Lung (tissue), 16 donors: Measurements from ENCODE around the gene DHX35. TPM values are rescaled to one million over a fixed set of nuclear protein-coding genes. Genes with fewer than 3 reads are reported as not detected.
A peak's percentile ranks its signal among the peaks of the same experiment; 100 is the strongest.

ENCODE experiments used
- ATAC-seq: fragments of 200-7000 bp; cut with Tn5 transposase; one replicate; pipeline ENCODE4 v1.9.1; 2020; ENCODE audit warnings: moderate number of reproducible peaks; ENCODE audit not compliant: insufficient read depth, low FRiP score
- DNase-seq, 3 donors: peaks; one replicate each; pipeline ENCODE4 v3.0.0-alpha.2; 2013 to 2017
- H3K27ac ChIP-seq, 2 donors: one replicate each; pipeline ENCODE4 v1.5.1; 2013; ENCODE audit warnings: mild to moderate bottlenecking in 2 of 2, moderate library complexity in 2 of 2, control low read depth in 1 of 2, inconsistent platforms in 1 of 2, low read depth in 1 of 2, low read length in 1 of 2
- H3K27me3 ChIP-seq, 3 donors: one replicate each; pipeline ENCODE4 v1.5.1; 2013; ENCODE audit warnings: low read length in 2 of 3; ENCODE audit not compliant: control insufficient read depth in 3 of 3, insufficient read depth in 3 of 3
- H3K36me3 ChIP-seq, 4 donors: one replicate each; pipeline ENCODE4 v1.5.1; 2013; ENCODE audit warnings: low read length in 4 of 4, mild to moderate bottlenecking in 1 of 4, moderate library complexity in 1 of 4; ENCODE audit not compliant: control insufficient read depth in 4 of 4, insufficient read depth in 4 of 4
- H3K4me1 ChIP-seq, 5 donors: one replicate each; pipeline ENCODE4 v1.5.1; 2013; ENCODE audit warnings: low read length in 5 of 5, mild to moderate bottlenecking in 2 of 5, moderate library complexity in 1 of 5; ENCODE audit not compliant: control insufficient read depth in 5 of 5, insufficient read depth in 5 of 5
- H3K4me3 ChIP-seq: one replicate; pipeline ENCODE4 v1.5.1; 2013; ENCODE audit warnings: mild to moderate bottlenecking, control low read depth, moderate library complexity
- H3K9ac ChIP-seq, 2 donors: one replicate each; pipeline ENCODE4 v1.5.1; 2013; ENCODE audit warnings: low read length in 2 of 2, control low read depth in 1 of 2; ENCODE audit not compliant: insufficient read depth in 1 of 2
- H3K9me3 ChIP-seq, 4 donors: one replicate each; pipeline ENCODE4 v1.5.1; 2013; ENCODE audit warnings: low read length in 3 of 4, mild to moderate bottlenecking in 1 of 4, moderate library complexity in 1 of 4; ENCODE audit not compliant: control insufficient read depth in 4 of 4, insufficient read depth in 3 of 4
- CTCF ChIP-seq: IDR thresholded peaks from 2 replicates; pipeline ENCODE4 v1.5.1; 2012; ENCODE audit warnings: mild to moderate bottlenecking; ENCODE audit errors: control extremely low read depth, extremely low read depth
- WGBS, 2 donors: extraction: QIAGEN DNeasy Blood & Tissue Kit; methylation state at CpG; one replicate each; pipeline ENCODE4 v1.1.7; 2013; 5-methylcytosine and 5-hydroxymethylcytosine counted together
- long read RNA-seq, 5 donors: transcript quantifications; one replicate each; lab custom pipeline, GENCODE V29; 2026
- polyA plus RNA-seq, 2 donors: library from polyadenylated mRNA; stranded (reverse); fragments of 200-250 nt; gene quantifications; one replicate each; pipeline ENCODE4 v1.2.1, GENCODE V29; 2013
- total RNA-seq, 2 donors: library from RNA; depleted of rRNA in 1 of 2; stranded (reverse); fragments of >200 nt in 1 of 2; gene quantifications; one replicate each; pipeline ENCODE4 v1.2.1, GENCODE V29; 2014 to 2021
- donor health status: control.
- donor health status: control.
- donor health status: Bipolar disorder and iron deficiency.
- donor health status: healthy.
- donor health status: DM: yes; HTN: yes; CAD: no.

Gene DHX35
- 10 to 100 TPM; 10.1 to 15.5 TPM for total RNA-seq
- 1 to 10 TPM; 4.4 to 6.4 TPM for polyA plus RNA-seq
- long read RNA-seq, donor 1, partial matches to known transcripts: 0 of 4 reads
- long read RNA-seq, donor 1, other reads (novel, unspliced or antisense): 0 of 4 reads
- long read RNA-seq, donor 2, partial matches to known transcripts: 9 of 10 reads
- long read RNA-seq, donor 2, other reads (novel, unspliced or antisense): 0 of 10 reads
- long read RNA-seq, donor 3: 0 reads
- long read RNA-seq, donor 4: 0 reads
- long read RNA-seq, donor 5, partial matches to known transcripts: 24 of 28 reads
- long read RNA-seq, donor 5, other reads (novel, unspliced or antisense): 0 of 28 reads

GRCh38 chr20:38962044-38962927 lies at the start of gene DHX35:
Gene DHX35, plus strand, starts transcription at chr20:38962344. Its CDS starts 24 bp downstream, at chr20:38962368.
- WGBS, 2 donors: 0 to 1% methylated on average over 64 to 70 of the region's 70 CpGs
- Histone ChIP-seq H3K27me3 (no peaks in the 10 kb centered on the region), H3K4me3 (peak within 1 kb of the TSS; percentile 95), H3K27ac (peak within 1 kb of the TSS; percentile 92 to 93), H3K9me3 (no peaks in the 10 kb centered on the region), H3K9ac (peak within 1 kb of the TSS; percentile 74 to 89), H3K4me1 (peaks cover 0 to 10% (median 6%) of the 10 kb centered on the region in 5 donors), H3K36me3 (peaks cover 0 to 2% (median 0%) of the 10 kb centered on the region in 4 donors)
- ATAC-seq (peak; percentile 100), DNase-seq (peak; percentile 98 to 99 (median 98))
- TF ChIP-seq CTCF: peak; percentile 14

- ATAC-seq (no peak), DNase-seq (no peak)
- Histone ChIP-seq H3K27ac (no peak overlapping the region), H3K9me3 (no peaks in the 10 kb centered on the region), H3K27me3 (peaks cover 0 to 5% (median 4%) of the 10 kb centered on the region in 3 donors), H3K4me1 (no peaks in the 10 kb centered on the region), H3K4me3 (no peak overlapping the region), H3K9ac (no peak overlapping the region), H3K36me3 (peaks cover 0 to 8% (median 0%) of the 10 kb centered on the region in 4 donors)
- TF ChIP-seq CTCF: no peak
- WGBS, 2 donors: 95 to 97% methylated on average over 7 of the region's 7 CpGs
These were observed 46.8 kb upstream of the DHX35 start for GRCh38 chr20:38915355-38915754.

GRCh38 chr20:38917657-38918056 lies 44.5 kb upstream of the DHX35 start:
- Histone ChIP-seq H3K27ac (no peak overlapping the region), H3K9me3 (no peaks in the 10 kb centered on the region), H3K4me1 (no peaks in the 10 kb centered on the region), H3K9ac (no peak overlapping the region), H3K4me3 (no peak overlapping the region), H3K27me3 (peaks cover 0 to 5% (median 4%) of the 10 kb centered on the region in 3 donors), H3K36me3 (peaks cover 0 to 10% (median 0%) of the 10 kb centered on the region in 4 donors)
- WGBS, 2 donors: 83 to 84% methylated on average over 4 of the region's 4 CpGs
- ATAC-seq: no peak
- DNase-seq: no peak
- TF ChIP-seq CTCF: no peak
